ENCODE results near the gene MAP7. TPM values are rescaled to one million over a fixed set of nuclear protein-coding genes. Genes with fewer than 3 reads are reported as not detected.
"Not testable (repeated sequence)": the region's sequence is repeated elsewhere in the genome, so short reads cannot be mapped to it uniquely, and the experiment has no call there.

MAP7 gene
- polyA plus RNA-seq, 2 of the 4 experiments (the other 2 are of a cell fraction): 60.6 to 64.5 TPM

GRCh38 chr6:136308469-136308868, 241.8 kb downstream of the MAP7 start:
- CTCF ChIA-PET: interaction anchor here (0.6 to 1.3 kb wide), 3 partner anchors 8 to 24 kb away, joined by 3 to 5 read pairs (median 3); partner anchors contain the start of gene BCLAF1
- H3K4me3 ChIP-seq; DNase-seq (ENCODE audit: low read depth in 1 of 2, low spot score in 1 of 2); H3K27ac ChIP-seq; H3K9me3 ChIP-seq; H3K4me1 ChIP-seq; H3K4me2 ChIP-seq; ATAC-seq; POLR2A ChIA-PET; FAIRE-seq: not testable (repeated sequence)
- WGBS (ENCODE audit: missing lambda C conversion rate): 25% methylated on average over 1 of the region's 1 CpG

DNA sequence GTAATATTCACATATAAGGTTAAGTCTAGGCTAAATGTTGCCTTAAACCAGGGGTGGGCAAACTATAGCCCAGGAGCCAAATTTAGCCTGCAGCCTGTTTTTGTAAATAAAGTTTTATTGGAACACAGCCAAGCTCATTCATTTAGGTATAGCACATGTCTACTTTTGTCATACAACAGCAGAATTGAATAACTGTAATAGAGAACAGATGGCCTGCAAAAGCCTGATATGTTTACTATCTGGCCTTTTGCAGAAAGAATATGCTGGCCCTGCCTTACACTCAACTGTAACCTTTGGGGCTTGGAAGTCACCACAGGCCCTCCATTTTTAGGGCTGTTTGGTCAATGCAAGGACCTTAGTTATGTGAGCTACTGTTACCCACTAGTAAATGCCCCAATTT, 242.9 kb downstream of the MAP7 start:
- FAIRE-seq (no peak), ATAC-seq (no peak), DNase-seq (ENCODE audit: low read depth in 1 of 2, low spot score in 1 of 2) (no peak)
- no peak overlapping the region for H3K27ac ChIP-seq
- ChIA-PET POLR2A (no interaction called here), CTCF (no interaction called here)
- H3K4me1 ChIP-seq: no peaks in the 10 kb centered on the region
- no peak overlapping the region for H3K4me2 ChIP-seq
- no peaks in the 10 kb centered on the region for H3K9me3 ChIP-seq
- no peak for TF ChIP-seq NR3C1 (IDR thresholded peaks at IDR 0.05)
- TF ChIP-seq HDAC2 (IDR thresholded peaks at IDR 0.05): no peak
- TF ChIP-seq EP300 (IDR thresholded peaks at IDR 0.05): no peak
- TF ChIP-seq, protein P1, sequence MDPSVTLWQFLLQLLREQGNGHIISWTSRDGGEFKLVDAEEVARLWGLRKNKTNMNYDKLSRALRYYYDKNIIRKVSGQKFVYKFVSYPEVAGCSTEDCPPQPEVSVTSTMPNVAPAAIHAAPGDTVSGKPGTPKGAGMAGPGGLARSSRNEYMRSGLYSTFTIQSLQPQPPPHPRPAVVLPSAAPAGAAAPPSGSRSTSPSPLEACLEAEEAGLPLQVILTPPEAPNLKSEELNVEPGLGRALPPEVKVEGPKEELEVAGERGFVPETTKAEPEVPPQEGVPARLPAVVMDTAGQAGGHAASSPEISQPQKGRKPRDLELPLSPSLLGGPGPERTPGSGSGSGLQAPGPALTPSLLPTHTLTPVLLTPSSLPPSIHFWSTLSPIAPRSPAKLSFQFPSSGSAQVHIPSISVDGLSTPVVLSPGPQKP (IDR thresholded peaks at IDR 0.05; ENCODE audit: low read depth, low read length): no peak
- TF ChIP-seq RARB (CRISPR knock-in tag; IDR thresholded peaks at IDR 0.05): no peak
- TF ChIP-seq ESRRA (IDR thresholded peaks at IDR 0.05; ENCODE audit: borderline replicate concordance, low read length): no peak
- TF ChIP-seq RCOR1 (IDR thresholded peaks at IDR 0.05; ENCODE audit: low read depth, low read length): no peak
- TF ChIP-seq JUNB (IDR thresholded peaks at IDR 0.05): no peak
- no peak for TF ChIP-seq REST (IDR thresholded peaks at IDR 0.05)
- no peak for TF ChIP-seq CTCF (IDR thresholded peaks at IDR 0.05)
- TF ChIP-seq ZSCAN20 (CRISPR knock-in tag; IDR thresholded peaks at IDR 0.05): no peak
- TF ChIP-seq MAZ (IDR thresholded peaks at IDR 0.05; ENCODE audit: borderline replicate concordance, low read depth, low read length): no peak
- TF ChIP-seq KDM5A (IDR thresholded peaks at IDR 0.05): no peak
- TF ChIP-seq, protein P2, sequence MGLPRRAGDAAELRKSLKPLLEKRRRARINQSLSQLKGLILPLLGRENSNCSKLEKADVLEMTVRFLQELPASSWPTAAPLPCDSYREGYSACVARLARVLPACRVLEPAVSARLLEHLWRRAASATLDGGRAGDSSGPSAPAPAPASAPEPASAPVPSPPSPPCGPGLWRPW (IDR thresholded peaks at IDR 0.05): no peak
- TF ChIP-seq FOSB (CRISPR knock-in tag; IDR thresholded peaks at IDR 0.05): no peak
- no peak for TF ChIP-seq ZNF302 (CRISPR knock-in tag; IDR thresholded peaks at IDR 0.05)
- no peak overlapping the region for H3K4me3 ChIP-seq

DNA sequence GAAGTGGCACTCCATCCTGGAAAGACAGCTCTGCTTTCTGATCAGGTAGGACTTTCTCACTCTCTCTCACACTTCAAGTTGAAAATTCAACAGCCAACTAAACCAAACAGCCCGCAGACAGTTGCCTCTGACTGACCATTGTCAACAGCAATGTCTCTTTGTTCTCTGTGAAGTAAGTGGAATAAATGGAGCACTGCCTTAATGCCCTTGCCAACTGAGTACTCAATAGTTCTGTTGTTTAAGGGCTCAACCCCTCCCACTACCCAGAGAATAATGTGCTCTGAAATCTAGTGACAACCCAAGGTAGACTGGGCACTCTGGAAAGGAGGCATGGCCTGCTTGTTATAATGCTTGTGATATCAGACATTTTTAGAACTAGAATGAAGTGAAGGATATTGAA, 243.8 kb downstream of the MAP7 start:
- ChIA-PET POLR2A (no interaction called here), CTCF (interaction anchor here (0.6 kb wide), 1 partner anchor 856 kb away, joined by 4 read pairs; no protein-coding TSS in a partner anchor)
- no peak overlapping the region for H3K4me2 ChIP-seq
- WGBS (ENCODE audit: missing lambda C conversion rate): 36% methylated on average over 1 of the region's 1 CpG
- FAIRE-seq (no peak), DNase-seq (ENCODE audit: low read depth in 1 of 2, low spot score in 1 of 2) (no peak), ATAC-seq (no peak)
- H3K9me3 ChIP-seq: no peaks in the 10 kb centered on the region
- H3K4me3 ChIP-seq: no peak overlapping the region
- no peak overlapping the region for H3K27ac ChIP-seq
- no peaks in the 10 kb centered on the region for H3K4me1 ChIP-seq
- TF ChIP-seq, protein P1 (IDR thresholded peaks at IDR 0.05; ENCODE audit: low read depth, low read length): no peak
- TF ChIP-seq RFX5 (IDR thresholded peaks at IDR 0.05) (no peak), POLR2AphosphoS2 (conservative IDR thresholded peaks at IDR 0.05; ENCODE audit: low read length) (no peak), ZNF302 (CRISPR knock-in tag; IDR thresholded peaks at IDR 0.05) (no peak), ZC3H11A (IDR thresholded peaks at IDR 0.05) (no peak), NR3C1 (IDR thresholded peaks at IDR 0.05) (no peak), NFE2L2 (conservative IDR thresholded peaks at IDR 0.05; ENCODE audit: low read length) (no peak), RARB (CRISPR knock-in tag; IDR thresholded peaks at IDR 0.05) (no peak), ZSCAN20 (CRISPR knock-in tag; IDR thresholded peaks at IDR 0.05) (no peak), CEBPB (IDR thresholded peaks at IDR 0.05) (no peak), HEYL (CRISPR knock-in tag; IDR thresholded peaks at IDR 0.05) (no peak), RCOR1 (IDR thresholded peaks at IDR 0.05; ENCODE audit: low read depth, low read length) (no peak), CHD4 (IDR thresholded peaks at IDR 0.05; ENCODE audit: borderline replicate concordance) (no peak), FOXS1 (CRISPR knock-in tag; IDR thresholded peaks at IDR 0.05) (no peak)
- TF ChIP-seq, protein P3, sequence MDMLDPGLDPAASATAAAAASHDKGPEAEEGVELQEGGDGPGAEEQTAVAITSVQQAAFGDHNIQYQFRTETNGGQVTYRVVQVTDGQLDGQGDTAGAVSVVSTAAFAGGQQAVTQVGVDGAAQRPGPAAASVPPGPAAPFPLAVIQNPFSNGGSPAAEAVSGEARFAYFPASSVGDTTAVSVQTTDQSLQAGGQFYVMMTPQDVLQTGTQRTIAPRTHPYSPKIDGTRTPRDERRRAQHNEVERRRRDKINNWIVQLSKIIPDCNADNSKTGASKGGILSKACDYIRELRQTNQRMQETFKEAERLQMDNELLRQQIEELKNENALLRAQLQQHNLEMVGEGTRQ (IDR thresholded peaks at IDR 0.05): no peak
